Thoracic aorta (tissue), 2 donors: ENCODE results near the gene MFAP4. TPM values are rescaled to one million over a fixed set of nuclear protein-coding genes. Genes with fewer than 3 reads are reported as not detected.
A peak's percentile ranks its signal among the peaks of the same experiment; 100 is the strongest.

ENCODE experiments used
- ATAC-seq: fragments of 150-250 bp; one replicate; pipeline ENCODE4 v1.8.0; 2017; ENCODE audit warnings: low read depth; ENCODE audit not compliant: insufficient number of reproducible peaks, low FRiP score
- DNase-seq: peaks from one replicate; pipeline ENCODE4 v3.0.0-alpha.2; 2020; ENCODE audit warnings: low spot score
- H3K27ac ChIP-seq, 2 donors: fragments of 200-600 bp; sonication (generic); 1 replicate in 1 of 2; 2 replicates in 1 of 2; pipeline ENCODE4 v1.5.1; 2016; ENCODE audit warnings: mild to moderate bottlenecking in 2 of 2, moderate library complexity in 2 of 2
- H3K27me3 ChIP-seq: fragments of 200-600 bp; sonication (generic); replicated peaks from 2 replicates; pipeline ENCODE4 v1.6.0; 2016; ENCODE audit warnings: mild to moderate bottlenecking; ENCODE audit not compliant: insufficient read depth
- H3K36me3 ChIP-seq: fragments of 200-600 bp; sonication (generic); one replicate; pipeline ENCODE4 v1.5.1; 2016
- H3K4me1 ChIP-seq, 2 donors: fragments of 200-600 bp; sonication (generic); 1 replicate in 1 of 2; 2 replicates in 1 of 2; pipeline versions ENCODE4 v1.5.1 to v1.6.0; 2016; ENCODE audit warnings: low read depth in 2 of 2, mild to moderate bottlenecking in 1 of 2; ENCODE audit not compliant: control insufficient read depth in 1 of 2
- H3K4me3 ChIP-seq: fragments of 200-600 bp; sonication (generic); 2 replicates; pipeline ENCODE4 v1.5.1; 2016; ENCODE audit warnings: mild to moderate bottlenecking
- H3K9me3 ChIP-seq: fragments of 200-600 bp; sonication (generic); 2 replicates; pipeline ENCODE4 v1.5.1; 2016
- total RNA-seq, 2 donors: library from RNA; depleted of rRNA; stranded (reverse); fragments of >200 nt; gene quantifications; one replicate each; pipeline versions ENCODE4 v1.1.0 to v1.2.3, GENCODE V29; 2016
- TF ChIP-seq, protein P1 (sequence below): fragments of 200-600 bp; sonication (generic); IDR thresholded peaks from one replicate; pipeline ENCODE4 v1.5.1; 2019; ENCODE audit warnings: antibody characterized with exemption

Gene MFAP4
- total RNA-seq, 2 donors from 2014 or later: 425 to 501 TPM

DNA sequence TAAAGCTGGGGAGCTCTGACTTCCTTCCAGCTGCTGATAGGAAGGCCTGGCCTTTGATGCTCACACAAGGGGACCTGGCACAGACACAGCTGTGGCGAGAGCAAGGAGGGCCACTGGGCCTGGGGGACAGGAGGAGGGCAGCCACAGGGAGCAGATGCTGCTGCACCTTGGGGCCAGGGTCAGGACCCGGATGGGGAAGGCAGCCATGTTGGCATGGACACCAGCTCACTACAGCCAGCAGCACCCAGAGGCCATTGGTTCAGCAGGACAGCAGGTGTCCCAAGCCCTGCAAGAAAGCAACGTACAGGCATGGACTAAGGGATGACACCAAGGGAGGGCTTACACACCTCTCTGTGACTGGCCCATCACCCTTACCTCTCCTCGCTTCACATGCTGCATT is 16.0 kb upstream of the MFAP4 start:
- Histone ChIP-seq H3K27me3 (no peaks in the 10 kb centered on the region), H3K27ac (no peak overlapping the region), H3K4me1 (peaks cover 12 to 20% of the 10 kb centered on the region in 2 donors), H3K9me3 (no peaks in the 10 kb centered on the region), H3K36me3 (no peaks in the 10 kb centered on the region), H3K4me3 (no peak overlapping the region)
- TF ChIP-seq, protein P1, sequence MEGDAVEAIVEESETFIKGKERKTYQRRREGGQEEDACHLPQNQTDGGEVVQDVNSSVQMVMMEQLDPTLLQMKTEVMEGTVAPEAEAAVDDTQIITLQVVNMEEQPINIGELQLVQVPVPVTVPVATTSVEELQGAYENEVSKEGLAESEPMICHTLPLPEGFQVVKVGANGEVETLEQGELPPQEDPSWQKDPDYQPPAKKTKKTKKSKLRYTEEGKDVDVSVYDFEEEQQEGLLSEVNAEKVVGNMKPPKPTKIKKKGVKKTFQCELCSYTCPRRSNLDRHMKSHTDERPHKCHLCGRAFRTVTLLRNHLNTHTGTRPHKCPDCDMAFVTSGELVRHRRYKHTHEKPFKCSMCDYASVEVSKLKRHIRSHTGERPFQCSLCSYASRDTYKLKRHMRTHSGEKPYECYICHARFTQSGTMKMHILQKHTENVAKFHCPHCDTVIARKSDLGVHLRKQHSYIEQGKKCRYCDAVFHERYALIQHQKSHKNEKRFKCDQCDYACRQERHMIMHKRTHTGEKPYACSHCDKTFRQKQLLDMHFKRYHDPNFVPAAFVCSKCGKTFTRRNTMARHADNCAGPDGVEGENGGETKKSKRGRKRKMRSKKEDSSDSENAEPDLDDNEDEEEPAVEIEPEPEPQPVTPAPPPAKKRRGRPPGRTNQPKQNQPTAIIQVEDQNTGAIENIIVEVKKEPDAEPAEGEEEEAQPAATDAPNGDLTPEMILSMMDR: no peak
- DNase-seq (no peak), ATAC-seq (no peak)

DNA sequence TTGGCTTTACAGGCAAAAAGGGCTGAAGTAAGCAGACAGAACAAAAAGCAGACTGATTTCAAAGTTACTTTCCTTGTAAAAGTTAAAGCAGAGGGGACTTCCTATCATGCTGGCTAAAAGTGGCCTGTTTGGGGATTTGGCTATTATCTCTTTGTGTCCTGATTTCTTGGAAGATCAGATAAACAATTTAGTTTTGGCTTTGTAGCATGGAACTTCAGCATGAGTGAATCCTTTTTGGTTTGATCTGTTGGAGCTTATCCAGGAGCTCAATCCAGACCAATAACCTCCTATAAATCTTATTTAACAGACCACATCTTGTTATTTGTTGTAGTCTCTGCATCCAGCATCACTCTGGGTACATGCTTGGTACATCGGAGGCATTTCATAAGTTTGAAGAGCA is 15.2 kb upstream of the MFAP4 start:
- no peaks in the 10 kb centered on the region for H3K9me3 ChIP-seq
- H3K4me3 ChIP-seq: no peak overlapping the region
- H3K36me3 ChIP-seq: no peaks in the 10 kb centered on the region
- DNase-seq (no peak), ATAC-seq (no peak)
- peaks cover 19 to 28% of the 10 kb centered on the region in 2 donors for H3K4me1 ChIP-seq
- H3K27ac ChIP-seq: no peak overlapping the region
- no peaks in the 10 kb centered on the region for H3K27me3 ChIP-seq
- TF ChIP-seq, protein P1: no peak

- no peak overlapping the region for H3K27ac ChIP-seq
- no peaks in the 10 kb centered on the region for H3K36me3 ChIP-seq
- DNase-seq: no peak
- no peak for ATAC-seq
- H3K9me3 ChIP-seq: no peaks in the 10 kb centered on the region
- peaks cover 19 to 30% of the 10 kb centered on the region in 2 donors for H3K4me1 ChIP-seq
- H3K4me3 ChIP-seq: no peak overlapping the region
- TF ChIP-seq, protein P1: no peak
- no peaks in the 10 kb centered on the region for H3K27me3 ChIP-seq
Measured at GRCh38 chr17:19401321-19402010, 14.5 kb upstream of the MFAP4 start.

- H3K36me3 ChIP-seq: no peaks in the 10 kb centered on the region
- no peak overlapping the region for H3K27ac ChIP-seq
- DNase-seq: no peak
- no peak overlapping the region for H3K4me3 ChIP-seq
- TF ChIP-seq, protein P1: no peak
- H3K9me3 ChIP-seq: no peaks in the 10 kb centered on the region
- no peaks in the 10 kb centered on the region for H3K27me3 ChIP-seq
- H3K4me1 ChIP-seq: peaks cover 19 to 30% of the 10 kb centered on the region in 2 donors
- ATAC-seq: no peak
Measured at GRCh38 chr17:19399750-19400450, 12.9 kb upstream of the MFAP4 start.

GRCh38 chr17:19398301-19399181 is 11.6 kb upstream of the MFAP4 start:
- TF ChIP-seq, protein P1: no peak
- no peaks in the 10 kb centered on the region for H3K27me3 ChIP-seq
- ATAC-seq (peak; percentile 71), DNase-seq (peak; percentile 70)
- H3K36me3 ChIP-seq: no peaks in the 10 kb centered on the region
- H3K27ac ChIP-seq: peak overlapping the region; percentile 82 to 87
- H3K4me3 ChIP-seq: peak overlapping the region; percentile 37
- H3K9me3 ChIP-seq: no peaks in the 10 kb centered on the region
- peaks cover 19 to 30% of the 10 kb centered on the region in 2 donors for H3K4me1 ChIP-seq
